GM13976 (cell line): Measurements from ENCODE around the gene SSH2.

ENCODE experiments used
- DNase-seq: peaks from one replicate; pipeline ENCODE4 v3.0.0; 2012; ENCODE audit warnings: low spot score
- in situ Hi-C: fragments of 300-500 bp; cut with MboI; formaldehyde crosslinking; loops from one replicate; pipeline ENCODE4 v1.12.0; 2022; ENCODE audit warnings: low sequenced_read_pairs, mixed read lengths, inconsistent platforms; ENCODE audit not compliant: unreplicated experiment
- TF ChIP-seq, protein P1 (sequence below): IDR thresholded peaks from 2 replicates; pipeline ENCODE4 v1.5.1; 2012; ENCODE audit warnings: borderline replicate concordance, mild to moderate bottlenecking; ENCODE audit not compliant: insufficient read depth; ENCODE audit errors: extremely low read depth, missing control alignments, control extremely low read depth

The SSH2 gene

DNA sequence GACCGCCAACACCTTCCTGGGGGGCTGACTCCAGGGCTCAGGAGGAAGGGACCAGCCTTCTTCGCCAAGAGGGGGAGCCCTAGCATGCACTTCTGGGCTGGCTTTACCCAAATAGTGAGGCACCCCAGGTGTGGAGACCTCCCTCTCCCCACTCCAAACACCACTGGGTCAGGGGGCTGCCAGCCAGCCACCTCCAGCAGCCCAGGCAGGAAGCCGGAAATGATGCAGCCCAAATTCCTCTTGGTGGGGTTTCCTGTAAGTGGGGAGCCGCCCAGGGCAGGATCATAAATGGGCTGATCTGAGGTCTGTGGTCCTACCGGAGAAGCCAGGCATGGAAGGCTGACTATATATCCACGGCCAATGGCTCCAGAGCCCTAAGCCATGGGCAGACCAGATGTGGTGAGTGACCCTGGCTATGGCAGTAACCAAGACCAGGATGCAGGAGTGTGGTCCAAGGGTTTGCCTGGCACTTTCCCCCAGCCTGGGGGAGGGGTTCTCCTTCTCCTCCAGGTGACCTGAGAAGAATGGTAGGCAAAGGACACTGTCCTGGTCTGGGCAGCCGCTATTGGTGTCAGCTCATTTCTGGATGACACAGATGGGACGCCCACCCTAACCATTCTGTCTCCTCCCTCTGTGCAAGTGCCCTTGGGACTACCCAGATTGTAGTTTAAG lies 344.8 kb downstream of the SSH2 start:
- in situ Hi-C loops = no loop called here
- TF ChIP-seq, protein P1, sequence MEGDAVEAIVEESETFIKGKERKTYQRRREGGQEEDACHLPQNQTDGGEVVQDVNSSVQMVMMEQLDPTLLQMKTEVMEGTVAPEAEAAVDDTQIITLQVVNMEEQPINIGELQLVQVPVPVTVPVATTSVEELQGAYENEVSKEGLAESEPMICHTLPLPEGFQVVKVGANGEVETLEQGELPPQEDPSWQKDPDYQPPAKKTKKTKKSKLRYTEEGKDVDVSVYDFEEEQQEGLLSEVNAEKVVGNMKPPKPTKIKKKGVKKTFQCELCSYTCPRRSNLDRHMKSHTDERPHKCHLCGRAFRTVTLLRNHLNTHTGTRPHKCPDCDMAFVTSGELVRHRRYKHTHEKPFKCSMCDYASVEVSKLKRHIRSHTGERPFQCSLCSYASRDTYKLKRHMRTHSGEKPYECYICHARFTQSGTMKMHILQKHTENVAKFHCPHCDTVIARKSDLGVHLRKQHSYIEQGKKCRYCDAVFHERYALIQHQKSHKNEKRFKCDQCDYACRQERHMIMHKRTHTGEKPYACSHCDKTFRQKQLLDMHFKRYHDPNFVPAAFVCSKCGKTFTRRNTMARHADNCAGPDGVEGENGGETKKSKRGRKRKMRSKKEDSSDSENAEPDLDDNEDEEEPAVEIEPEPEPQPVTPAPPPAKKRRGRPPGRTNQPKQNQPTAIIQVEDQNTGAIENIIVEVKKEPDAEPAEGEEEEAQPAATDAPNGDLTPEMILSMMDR = peak; percentile 47
- DNase-seq = no peak

DNA sequence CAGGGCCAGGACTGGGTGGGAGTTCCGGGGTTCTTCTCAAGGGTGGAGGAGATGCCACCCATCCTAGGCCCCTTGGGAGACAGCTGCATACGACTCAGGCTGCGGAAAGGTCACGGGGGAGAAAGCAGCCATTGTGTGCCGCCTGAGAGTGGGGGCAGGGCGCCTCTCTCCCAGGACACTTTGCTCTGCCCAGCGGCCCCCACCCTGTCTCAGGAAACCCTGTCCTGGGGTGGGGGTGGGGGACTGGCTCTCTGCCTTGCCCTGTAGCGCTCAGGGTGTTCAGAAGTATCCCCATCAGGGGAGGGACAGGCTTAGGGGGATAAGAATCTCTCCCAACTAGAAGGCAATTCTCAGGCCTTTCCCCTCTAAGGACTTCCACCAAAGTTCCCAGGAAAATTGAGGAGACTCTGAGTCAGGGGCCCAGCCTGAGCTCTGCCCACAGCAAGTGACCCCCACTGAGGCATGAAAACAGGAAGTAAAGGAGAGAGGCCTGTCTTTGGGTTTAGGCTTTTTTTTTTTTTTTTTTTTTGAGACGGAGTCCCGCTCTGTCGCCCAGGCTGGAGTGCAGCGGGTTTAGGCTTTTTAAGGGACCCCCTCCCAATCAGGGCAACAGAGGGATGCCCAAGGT lies 345.5 kb downstream of the SSH2 start:
- TF ChIP-seq, protein P1 = no peak
- in situ Hi-C loops = no loop called here
- no peak for DNase-seq

DNA sequence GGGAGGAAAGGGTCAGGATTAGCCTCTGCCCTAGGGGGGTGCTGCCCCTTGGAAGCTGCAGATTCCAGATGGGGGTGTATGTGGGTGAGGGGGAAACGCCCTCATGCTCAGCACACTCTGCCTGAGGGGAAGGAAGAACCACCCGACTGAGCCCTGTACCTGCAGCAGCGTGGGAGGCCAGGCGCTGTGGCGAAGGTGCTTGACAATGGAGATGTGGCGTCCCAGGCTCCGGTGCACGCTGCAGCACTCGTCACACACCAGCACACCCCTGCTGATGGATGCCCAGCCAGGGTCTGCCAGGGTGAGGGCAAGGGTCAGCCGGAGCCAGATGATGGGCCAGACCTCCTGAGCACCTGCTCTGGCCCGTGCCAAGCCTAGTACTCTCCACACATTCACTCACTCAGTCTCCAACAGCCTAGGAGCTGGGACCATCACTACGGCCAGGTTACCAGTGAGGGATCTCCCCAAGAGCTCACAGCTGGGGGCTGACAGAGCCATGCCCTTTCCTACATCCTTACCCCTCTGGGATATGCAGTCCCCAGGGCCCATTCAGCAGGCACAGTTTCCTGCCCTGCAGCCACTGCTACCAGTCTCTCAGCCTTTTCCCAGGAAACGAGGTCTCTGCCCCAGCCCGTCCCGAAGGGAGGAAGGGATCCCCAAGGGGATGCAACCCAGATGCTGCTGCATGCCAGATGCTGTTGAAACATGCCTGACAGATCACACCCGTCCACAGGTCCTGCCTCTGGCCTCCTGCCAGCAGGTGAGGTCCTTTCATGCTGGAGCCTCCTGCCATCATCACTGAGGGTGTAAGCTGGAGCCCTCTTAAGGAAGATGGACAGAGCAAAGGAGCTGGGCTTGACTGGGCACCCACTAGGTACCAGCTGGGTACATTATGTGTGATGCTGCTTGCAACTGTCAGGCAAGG lies 346.4 kb downstream of the SSH2 start:
- in situ Hi-C loops = no loop called here
- DNase-seq = no peak
- TF ChIP-seq, protein P1 = no peak

DNA sequence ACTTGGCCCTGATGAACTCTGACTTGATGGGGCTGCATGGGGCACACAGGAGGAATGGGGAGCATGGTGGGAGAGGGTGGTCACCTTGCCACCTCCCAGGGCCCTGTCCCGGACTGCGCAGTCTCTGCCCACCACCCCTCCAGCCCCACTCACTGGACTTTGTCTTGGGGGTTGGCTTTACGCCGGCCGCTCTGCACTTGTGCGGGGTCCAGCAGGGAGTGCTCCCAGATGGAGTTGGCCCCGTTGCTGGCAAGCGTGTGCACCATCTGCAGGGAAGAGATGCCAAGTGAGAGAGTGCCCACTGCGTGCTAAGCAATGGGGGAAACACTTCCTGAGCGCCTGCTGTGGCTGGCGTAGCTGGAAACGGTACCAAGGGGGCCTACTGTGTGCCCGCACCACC lies 347.3 kb downstream of the SSH2 start:
- TF ChIP-seq, protein P1 = no peak
- no peak for DNase-seq
- in situ Hi-C loops = no loop called here

DNA sequence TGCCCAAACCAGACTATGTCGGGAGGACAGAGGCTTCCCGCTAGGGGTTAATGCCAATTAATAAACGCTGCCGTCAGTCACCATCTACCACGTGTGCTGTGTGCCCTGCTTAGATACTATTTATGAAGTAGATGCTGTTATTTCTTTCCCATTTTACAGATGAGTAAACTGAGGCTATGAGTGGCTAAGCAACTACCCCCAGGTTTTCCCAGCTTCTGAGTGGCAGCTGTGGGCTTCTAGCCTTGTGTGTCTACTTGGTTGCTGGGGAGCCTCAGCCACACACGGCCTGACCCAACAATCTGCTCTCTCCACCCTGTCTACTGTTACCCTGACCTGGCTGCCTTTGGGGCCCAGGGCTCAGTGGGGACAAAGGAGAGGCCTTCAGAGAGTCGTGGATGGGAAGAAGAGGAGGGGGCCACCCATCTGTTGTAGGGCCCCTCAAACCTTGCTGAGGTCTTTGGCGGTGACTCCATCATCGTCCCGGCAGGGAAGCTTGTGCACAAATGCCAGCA lies 347.7 kb downstream of the SSH2 start:
- in situ Hi-C loops = no loop called here
- DNase-seq = no peak
- TF ChIP-seq, protein P1 = no peak

DNA sequence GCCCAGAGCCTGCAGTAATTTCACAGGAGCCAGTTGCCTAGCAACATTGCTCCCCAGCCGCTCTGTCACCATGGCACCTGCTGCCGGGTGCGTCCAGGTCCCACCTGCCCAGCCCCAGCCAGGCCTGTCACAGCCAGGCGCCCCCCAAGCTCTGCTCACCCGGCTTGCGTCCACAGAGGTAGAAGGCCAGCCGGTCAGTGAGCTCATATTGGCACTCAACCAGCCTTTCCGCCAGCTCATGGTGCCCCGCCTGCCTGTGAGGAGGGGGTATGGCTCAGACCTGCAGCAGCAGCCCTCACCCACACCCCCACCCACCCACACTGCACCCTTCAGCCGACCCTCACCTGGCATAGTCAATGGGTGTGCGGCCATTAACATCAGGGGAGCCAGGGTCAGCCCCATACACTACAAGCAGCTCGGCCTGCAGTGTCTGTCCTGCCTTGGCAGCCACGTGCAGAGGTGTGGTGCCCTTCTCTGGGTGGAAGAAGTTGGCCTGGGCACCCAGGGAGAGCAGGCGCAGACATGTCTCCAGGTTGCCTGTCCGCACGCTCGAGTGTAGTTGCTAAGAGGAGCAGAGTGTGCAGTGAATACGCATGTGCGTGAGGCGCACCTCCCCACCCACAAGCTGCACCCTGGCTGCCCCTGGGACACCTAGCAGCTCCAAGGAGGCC lies 348.3 kb downstream of the SSH2 start:
- TF ChIP-seq, protein P1 = no peak
- in situ Hi-C loops = no loop called here
- no peak for DNase-seq
